ENCODE data around the gene TBC1D24. TPM values are rescaled to one million over a fixed set of nuclear protein-coding genes. Genes with fewer than 3 reads are reported as not detected.
"Not testable (repeated sequence)": the region's sequence is repeated elsewhere in the genome, so short reads cannot be mapped to it uniquely, and the experiment has no call there.

Gene TBC1D24
- 10 to 100 TPM; 25.0 to 27.2 (median 26.3) TPM for total RNA-seq

DNA sequence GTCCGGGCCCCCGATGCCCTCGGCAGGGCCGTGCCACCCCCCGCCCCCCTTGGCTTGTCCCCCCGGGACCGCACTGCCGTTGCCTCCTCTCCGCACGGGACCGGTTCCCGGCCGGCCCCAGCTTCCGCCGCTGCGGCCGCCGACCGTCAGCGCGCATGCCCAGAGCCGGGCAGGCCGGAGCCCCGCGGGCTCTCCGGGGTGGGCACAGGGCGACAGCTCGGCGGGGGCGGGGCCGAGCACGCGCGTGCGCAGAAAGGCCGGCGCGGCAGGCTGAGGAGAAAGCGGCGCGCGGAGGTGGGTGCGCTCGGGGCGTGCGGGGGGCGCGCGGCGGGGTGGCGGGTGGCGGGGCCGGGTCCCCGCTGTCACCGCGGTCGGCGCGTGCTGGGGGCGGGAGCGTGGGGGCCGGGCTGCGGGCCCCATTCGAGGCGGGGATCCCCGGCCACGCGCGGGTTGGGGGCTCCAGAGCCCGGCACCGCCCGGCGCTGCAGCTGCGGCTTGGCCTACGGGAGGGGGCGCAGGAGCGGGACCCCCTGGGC lies at the start of gene TBC1D24:
TSS of gene TBC1D24 (plus strand) at position 251 of the 536 bp plus-strand sequence. CDS start 21,022 bp downstream, outside the sequence.
- Mint-ChIP-seq H3K27me3 (ENCODE audit: low read depth) (peaks cover 16% of the 10 kb centered on the region), H3K4me3 (peak within 1 kb of the TSS; percentile 76), H3K36me3 (ENCODE audit: insufficient read depth) (no peaks in the 10 kb centered on the region), H3K4me1 (ENCODE audit: low read depth) (peaks cover 17% of the 10 kb centered on the region), H3K9me3 (no peaks in the 10 kb centered on the region)
- peak; percentile 72 to 75 for ATAC-seq
- DNase-seq = peak; percentile 71

GRCh38 chr16:2425825-2426430 lies 49.0 kb upstream of the TBC1D24 start:
- ATAC-seq (no peak), DNase-seq (no peak)
- Mint-ChIP-seq H3K27me3 (ENCODE audit: low read depth) (no peaks in the 10 kb centered on the region), H3K9me3 (no peaks in the 10 kb centered on the region), H3K36me3 (ENCODE audit: insufficient read depth) (no peaks in the 10 kb centered on the region), H3K4me3 (no peak overlapping the region), H3K4me1 (ENCODE audit: low read depth) (peaks cover 15% of the 10 kb centered on the region)

DNA sequence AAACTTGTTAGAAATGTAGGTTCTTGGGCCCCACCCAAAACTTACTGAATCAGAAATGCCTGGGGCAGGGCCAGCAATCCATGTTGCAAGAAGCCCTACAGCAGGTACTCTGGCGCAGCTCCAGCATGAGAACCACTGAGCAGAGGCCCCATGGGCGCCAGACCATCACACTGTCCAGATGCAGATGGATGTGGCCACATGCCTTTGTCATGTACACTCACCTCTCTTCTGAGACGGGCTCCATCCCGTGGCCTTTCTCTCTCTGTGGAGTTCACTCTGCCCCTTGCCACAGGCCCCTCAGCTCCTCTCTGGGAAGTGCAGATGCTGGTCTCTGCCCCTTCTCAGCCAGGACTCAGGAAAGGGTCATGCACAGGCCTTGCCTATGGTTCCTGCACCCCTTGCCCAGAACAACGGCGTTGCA lies 48.0 kb upstream of the TBC1D24 start:
- Mint-ChIP-seq H3K9me3 (no peaks in the 10 kb centered on the region), H3K4me3 (no peak overlapping the region), H3K27me3 (ENCODE audit: low read depth) (no peaks in the 10 kb centered on the region), H3K4me1 (ENCODE audit: low read depth) (peaks cover 15% of the 10 kb centered on the region), H3K36me3 (ENCODE audit: insufficient read depth) (no peaks in the 10 kb centered on the region)
- DNase-seq (no peak), ATAC-seq (no peak)

DNA sequence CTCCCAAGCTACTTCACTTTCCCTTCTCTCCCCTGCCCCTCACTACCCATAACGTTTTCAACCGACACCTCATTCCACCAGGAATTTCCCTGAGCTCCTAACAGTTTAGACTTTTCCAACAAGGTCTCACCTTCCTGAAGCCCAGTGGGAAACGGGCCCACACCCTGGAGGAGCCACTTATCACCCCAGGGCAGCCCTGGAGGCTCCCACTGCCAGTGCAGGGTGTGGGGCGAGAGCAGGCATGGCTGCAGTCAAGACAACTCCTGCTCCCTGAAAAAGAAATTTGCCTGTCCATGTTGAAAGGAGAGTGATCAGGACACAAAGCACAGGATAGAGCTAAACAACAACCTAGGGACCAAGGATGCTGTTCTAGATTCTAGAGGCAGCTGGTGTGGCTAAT lies 47.4 kb upstream of the TBC1D24 start:
- peaks cover 15% of the 10 kb centered on the region for H3K4me1 Mint-ChIP-seq (ENCODE audit: low read depth)
- ATAC-seq = no peak
- H3K4me3 Mint-ChIP-seq = peak overlapping the region; percentile 82

DNA sequence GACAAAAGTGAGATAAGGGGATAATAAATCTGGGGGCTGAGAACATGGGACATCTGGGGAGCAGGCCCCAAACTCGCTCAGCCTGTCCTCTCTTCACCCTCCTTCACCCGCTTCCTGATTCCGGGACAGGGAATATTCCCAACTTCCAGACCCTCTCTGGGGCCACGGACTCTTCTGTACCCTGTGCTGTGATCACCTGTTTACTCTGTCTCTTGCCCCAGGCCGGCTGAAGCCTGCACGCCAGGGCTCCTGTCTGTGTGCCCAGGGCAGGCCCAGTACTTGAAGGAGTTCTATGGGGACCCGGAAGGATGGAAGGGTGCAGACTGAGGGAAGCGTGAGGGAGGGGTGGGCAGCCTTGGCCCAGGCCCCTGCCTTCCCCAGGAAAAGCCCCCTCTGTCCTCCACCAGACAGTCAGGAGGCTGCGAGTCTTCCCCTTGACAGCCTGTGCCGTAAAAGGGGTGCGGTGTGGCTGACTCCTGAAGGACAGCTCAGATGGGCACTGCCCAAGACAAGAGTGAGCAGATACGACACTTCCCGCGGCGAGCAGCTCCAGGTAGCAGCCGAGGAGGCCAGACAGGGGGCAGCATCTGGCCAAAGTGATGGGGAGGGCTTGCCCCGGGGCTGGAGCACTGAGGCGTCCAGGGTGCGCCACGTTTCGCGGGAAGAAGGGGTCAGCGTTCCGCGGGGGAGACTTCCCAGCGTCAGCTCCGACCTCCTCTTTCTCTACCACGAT lies 46.7 kb upstream of the TBC1D24 start:
- H3K27me3 Mint-ChIP-seq (ENCODE audit: low read depth) = no peaks in the 10 kb centered on the region
- DNase-seq (no peak), ATAC-seq (no peak)
- H3K4me1 Mint-ChIP-seq (ENCODE audit: low read depth) = peaks cover 15% of the 10 kb centered on the region
- peaks cover 3% of the 10 kb centered on the region for H3K36me3 Mint-ChIP-seq (ENCODE audit: insufficient read depth)
- no peaks in the 10 kb centered on the region for H3K9me3 Mint-ChIP-seq
- H3K4me3 Mint-ChIP-seq = peak overlapping the region; percentile 82

More for the DNA sequence above, 47.4 kb upstream of the TBC1D24 start:
- H3K9me3 Mint-ChIP-seq = no peaks in the 10 kb centered on the region
- no peaks in the 10 kb centered on the region for H3K36me3 Mint-ChIP-seq (ENCODE audit: insufficient read depth)
- DNase-seq = no peak
- H3K27me3 Mint-ChIP-seq (ENCODE audit: low read depth) = no peaks in the 10 kb centered on the region

- no peaks in the 10 kb centered on the region for H3K27me3 Mint-ChIP-seq (ENCODE audit: low read depth)
- ATAC-seq = peak; percentile 33 to 34
- DNase-seq = no peak
- peaks cover 4% of the 10 kb centered on the region for H3K36me3 Mint-ChIP-seq (ENCODE audit: insufficient read depth)
- no peaks in the 10 kb centered on the region for H3K9me3 Mint-ChIP-seq
- H3K4me3 Mint-ChIP-seq = peak overlapping the region; percentile 82
- H3K4me1 Mint-ChIP-seq (ENCODE audit: low read depth) = peaks cover 15% of the 10 kb centered on the region
Measured at GRCh38 chr16:2428784-2429033, 46.2 kb upstream of the TBC1D24 start.

DNA sequence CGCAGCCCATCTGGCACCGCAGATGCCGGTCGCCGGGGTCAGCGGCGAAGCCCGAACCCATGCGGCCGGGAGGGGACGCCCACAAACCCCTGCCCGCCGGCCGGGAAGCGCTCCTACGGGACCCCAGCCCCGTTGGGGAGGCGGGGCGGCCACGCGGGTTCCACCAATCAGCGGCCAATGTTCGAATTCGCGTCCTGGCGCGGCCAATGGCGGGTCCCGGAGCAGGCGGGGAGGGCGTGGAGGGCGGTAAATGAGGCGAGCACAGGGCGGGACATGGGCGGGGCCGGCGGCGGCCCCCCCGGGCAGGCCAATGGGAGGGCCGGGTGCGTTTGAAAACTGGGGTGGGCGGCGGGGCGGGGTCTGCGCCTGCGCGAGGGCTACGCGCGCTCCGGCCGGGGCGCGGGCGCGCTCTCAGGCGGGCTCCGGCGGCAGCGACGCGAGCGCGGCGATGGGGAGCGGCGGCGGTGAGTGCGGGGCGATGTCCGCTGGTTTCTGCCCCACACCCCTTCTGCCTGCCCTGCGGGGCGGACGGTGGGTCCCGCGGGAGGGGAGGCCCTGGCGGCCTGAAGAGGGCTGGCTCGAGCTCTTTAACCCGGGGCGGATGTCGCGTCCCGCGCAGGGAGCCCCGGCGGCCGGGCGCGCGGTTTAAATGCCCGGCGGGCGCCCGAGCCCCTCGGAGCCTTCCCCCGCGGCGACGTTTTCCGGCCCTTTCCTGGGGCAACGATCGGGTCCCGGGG lies 45.7 kb upstream of the TBC1D24 start, which contains the start of gene CCNF:
TSS of gene CCNF (plus strand) at position 414 of the 737 bp plus-strand sequence. CDS start at position 449, 35 bp downstream.
- DNase-seq (peak; percentile 98), ATAC-seq (peak; percentile 97 to 98)
- no peaks in the 10 kb centered on the region for H3K9me3 Mint-ChIP-seq
- H3K36me3 Mint-ChIP-seq (ENCODE audit: insufficient read depth) = peaks cover 4% of the 10 kb centered on the region
- H3K27me3 Mint-ChIP-seq (ENCODE audit: low read depth) = no peaks in the 10 kb centered on the region
- peaks cover 15% of the 10 kb centered on the region for H3K4me1 Mint-ChIP-seq (ENCODE audit: low read depth)
- H3K4me3 Mint-ChIP-seq = peak within 1 kb of the TSS; percentile 86

DNA sequence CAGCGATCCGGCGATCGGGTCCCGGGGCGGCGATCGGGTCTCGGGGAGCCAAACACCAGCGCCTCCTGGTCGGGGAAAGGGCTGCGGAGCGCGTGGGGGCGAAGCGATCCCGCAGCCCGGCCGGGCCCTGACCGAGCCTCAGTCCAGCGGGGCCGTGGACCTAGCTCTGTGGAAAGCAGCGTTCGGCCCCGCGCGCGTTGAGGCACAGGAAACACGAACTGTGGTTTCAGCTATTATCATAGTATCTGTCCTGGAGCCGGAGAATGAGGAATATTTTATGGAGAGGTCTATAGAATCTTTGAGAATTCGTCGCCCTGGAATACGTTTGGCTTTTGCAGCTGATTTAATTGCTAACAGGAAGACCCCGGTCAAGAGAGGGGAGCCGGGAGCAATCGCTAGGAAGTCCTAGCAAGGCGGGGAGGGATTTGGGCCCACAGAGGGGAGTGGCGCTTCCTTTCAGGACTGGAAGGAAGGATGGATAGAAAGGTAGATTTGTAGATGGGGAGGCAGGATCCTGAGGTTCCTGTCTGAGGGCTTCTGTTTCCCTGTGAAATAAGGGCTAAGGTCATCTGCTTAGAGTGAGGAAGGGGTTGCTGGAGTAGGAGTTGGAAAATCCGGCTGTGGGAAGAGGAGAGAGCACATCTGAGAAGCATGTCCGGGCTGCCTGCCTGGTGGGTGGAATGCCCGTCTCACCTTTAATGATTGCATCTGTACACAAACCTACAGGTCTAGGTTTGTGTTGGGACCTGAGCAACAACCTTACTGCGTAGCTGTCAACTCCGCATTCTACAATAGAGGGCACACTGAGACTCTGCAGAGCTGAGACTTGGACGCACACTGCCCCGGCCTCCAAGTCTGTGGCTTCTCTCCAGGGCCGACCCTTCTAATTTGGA lies 44.9 kb upstream of the TBC1D24 start:
- ATAC-seq (peak in 1 of 2 donors; percentile 9), DNase-seq (no peak)
- Mint-ChIP-seq H3K4me1 (ENCODE audit: low read depth) (peaks cover 15% of the 10 kb centered on the region), H3K36me3 (ENCODE audit: insufficient read depth) (peaks cover 4% of the 10 kb centered on the region), H3K4me3 (peak overlapping the region; percentile 86), H3K9me3 (no peaks in the 10 kb centered on the region), H3K27me3 (ENCODE audit: low read depth) (no peaks in the 10 kb centered on the region)

DNA sequence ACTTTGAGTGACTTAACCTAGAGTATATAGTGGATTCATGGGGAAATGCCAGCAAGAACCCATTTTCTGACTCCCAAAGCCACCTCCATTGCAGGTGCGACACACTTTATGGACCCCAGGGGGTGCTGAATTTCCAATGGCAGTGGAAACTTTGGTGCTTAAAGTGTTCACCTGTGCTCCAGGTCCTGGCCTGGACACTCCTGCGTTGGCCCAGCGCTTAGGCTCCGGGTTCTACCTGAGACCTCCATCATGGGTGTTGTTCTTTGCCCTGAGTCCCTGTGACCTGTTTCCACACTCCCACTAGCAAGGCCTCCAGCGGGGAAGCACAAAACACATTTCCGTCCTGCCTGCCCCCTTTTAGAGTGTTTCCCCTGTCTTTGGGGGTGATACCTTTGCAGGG lies 42.6 kb upstream of the TBC1D24 start:
- H3K36me3 Mint-ChIP-seq (ENCODE audit: insufficient read depth) = peaks cover 6% of the 10 kb centered on the region
- peaks cover 15% of the 10 kb centered on the region for H3K4me1 Mint-ChIP-seq (ENCODE audit: low read depth)
- no peak for DNase-seq
- no peaks in the 10 kb centered on the region for H3K9me3 Mint-ChIP-seq
- ATAC-seq = no peak
- H3K27me3 Mint-ChIP-seq (ENCODE audit: low read depth) = no peaks in the 10 kb centered on the region
- no peak overlapping the region for H3K4me3 Mint-ChIP-seq

GRCh38 chr16:2432801-2433505 lies 42.0 kb upstream of the TBC1D24 start:
- H3K4me1 Mint-ChIP-seq (ENCODE audit: low read depth) = peaks cover 14% of the 10 kb centered on the region
- H3K9me3 Mint-ChIP-seq = no peaks in the 10 kb centered on the region
- DNase-seq = no peak
- no peak for ATAC-seq
- H3K36me3 Mint-ChIP-seq (ENCODE audit: insufficient read depth) = peaks cover 7% of the 10 kb centered on the region
- H3K4me3 Mint-ChIP-seq = no peak overlapping the region
- no peaks in the 10 kb centered on the region for H3K27me3 Mint-ChIP-seq (ENCODE audit: low read depth)

GRCh38 chr16:2435236-2435635 lies 39.7 kb upstream of the TBC1D24 start:
- not testable (repeated sequence) for H3K27me3 Mint-ChIP-seq (ENCODE audit: low read depth); H3K9me3 Mint-ChIP-seq; ATAC-seq; H3K4me3 Mint-ChIP-seq; DNase-seq
- Mint-ChIP-seq H3K36me3 (ENCODE audit: insufficient read depth) (peaks cover 11% of the 10 kb centered on the region), H3K4me1 (ENCODE audit: low read depth) (peaks cover 17% of the 10 kb centered on the region)

DNA sequence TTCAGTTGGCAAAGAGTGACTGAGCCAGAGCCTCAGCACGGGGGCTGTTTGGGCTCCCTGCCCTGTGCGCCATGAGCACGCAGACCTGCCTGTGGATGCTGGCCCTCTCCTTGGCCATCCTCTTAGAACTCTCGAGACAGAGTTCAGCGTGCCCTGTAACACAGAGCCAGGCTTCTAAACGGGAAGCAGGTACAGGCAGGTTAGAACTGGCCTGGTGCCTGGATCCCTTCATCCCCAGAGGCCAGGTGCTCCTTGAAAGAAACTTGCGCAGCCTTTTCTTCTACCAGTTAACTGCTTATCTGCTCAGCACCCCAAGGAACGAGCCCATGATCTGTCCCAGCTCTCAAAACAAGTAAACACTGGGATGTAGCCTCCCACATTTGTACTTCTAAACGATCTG lies 38.8 kb upstream of the TBC1D24 start:
- DNase-seq (no peak), ATAC-seq (no peak)
- Mint-ChIP-seq H3K4me1 (ENCODE audit: low read depth) (peaks cover 10% of the 10 kb centered on the region), H3K36me3 (ENCODE audit: insufficient read depth) (peaks cover 11% of the 10 kb centered on the region), H3K27me3 (ENCODE audit: low read depth) (no peaks in the 10 kb centered on the region), H3K4me3 (no peak overlapping the region), H3K9me3 (no peaks in the 10 kb centered on the region)

GRCh38 chr16:2437032-2437790 lies 37.7 kb upstream of the TBC1D24 start:
- no peak for DNase-seq
- H3K4me1 Mint-ChIP-seq (ENCODE audit: low read depth) = peaks cover 10% of the 10 kb centered on the region
- peaks cover 11% of the 10 kb centered on the region for H3K36me3 Mint-ChIP-seq (ENCODE audit: insufficient read depth)
- H3K4me3 Mint-ChIP-seq = no peak overlapping the region
- H3K9me3 Mint-ChIP-seq = no peaks in the 10 kb centered on the region
- H3K27me3 Mint-ChIP-seq (ENCODE audit: low read depth) = no peaks in the 10 kb centered on the region
- ATAC-seq = no peak
